Panc1 (cell line): ENCODE measurements around the gene PAX5. TPM values are rescaled to one million over a fixed set of nuclear protein-coding genes. Genes with fewer than 3 reads are reported as not detected.

Experiments
- ATAC-seq: fragments of 200-7000 bp; cut with Tn5 transposase; 2 replicates; pipeline ENCODE4 v1.9.1; 2020; ENCODE audit warnings: mild to moderate bottlenecking, moderate library complexity
- BruUV-seq: library from RNA; stranded (reverse); fragments of 400-500 nt; replicated peaks from 2 replicates; lab custom pipeline; 2021; lab: Mats Ljungman, UMichigan
- CTCF ChIA-PET: fragments of 300-600 bp; sonication (Branson Sonifier 250); formaldehyde crosslinking; loops from one replicate; lab custom pipeline; 2022; ENCODE audit warnings: antibody characterized with exemption; lab: Charles Lee
- POLR2A ChIA-PET: fragments of 300-600 bp; sonication (Branson Sonifier 250); formaldehyde crosslinking; loops from one replicate; lab custom pipeline; 2022; ENCODE audit warnings: antibody characterized with exemption; lab: Charles Lee
- DNase-seq: peaks from one replicate; pipeline ENCODE4 v3.0.0-alpha.2; 2010; ENCODE audit warnings: low read depth, low spot score
- H3K27ac ChIP-seq: 2 replicates; pipeline ENCODE4 v1.5.1; 2011; ENCODE audit warnings: mild to moderate bottlenecking, low read length, inconsistent platforms
- H3K27me3 ChIP-seq: fragments of 200-500 bp; sonication (Bioruptor generic); 2 replicates; pipeline ENCODE4 v1.6.0; 2014; ENCODE audit warnings: low read length, inconsistent platforms; ENCODE audit not compliant: control insufficient read depth, insufficient read depth
- H3K36me3 ChIP-seq: fragments of 200-500 bp; sonication (Bioruptor generic); 2 replicates; pipeline ENCODE4 v1.5.1; 2014; ENCODE audit warnings: inconsistent platforms, mild to moderate bottlenecking, low read length, moderate library complexity; ENCODE audit not compliant: control insufficient read depth, insufficient read depth
- H3K4me1 ChIP-seq: 2 replicates; pipeline ENCODE4 v1.5.1; 2011; ENCODE audit warnings: inconsistent platforms, mild to moderate bottlenecking, low read length, moderate library complexity; ENCODE audit not compliant: control insufficient read depth, insufficient read depth
- H3K4me3 ChIP-seq, 2 experiments: 2 replicates each; pipeline ENCODE4 v1.5.1; 2011 to 2012; ENCODE audit warnings: low read depth in 2 of 2, low read length in 2 of 2, mild to moderate bottlenecking in 2 of 2, inconsistent platforms in 1 of 2, moderate library complexity in 1 of 2
- H3K9me3 ChIP-seq: fragments of 200-500 bp; sonication (Bioruptor generic); 2 replicates; pipeline ENCODE4 v1.5.1; 2014; ENCODE audit warnings: low read depth, mild to moderate bottlenecking, inconsistent platforms, low read length, moderate library complexity; ENCODE audit not compliant: control insufficient read depth, insufficient read depth
- CTCF ChIP-seq: fragments of 450-650 bp; IDR thresholded peaks from 2 replicates; pipeline ENCODE4 v1.5.1; 2017; ENCODE audit warnings: mild to moderate bottlenecking
- POLR2AphosphoS5 ChIP-seq: IDR thresholded peaks from 2 replicates; pipeline ENCODE4 v1.6.1; 2012; ENCODE audit warnings: mild to moderate bottlenecking, low read depth, low read length, moderate library complexity
- SIN3A ChIP-seq: IDR thresholded peaks from 2 replicates; pipeline ENCODE4 v1.6.1; 2012; ENCODE audit warnings: low read depth, mild to moderate bottlenecking, low read length, moderate library complexity, borderline replicate concordance; ENCODE audit not compliant: insufficient read depth
- TCF7L2 ChIP-seq: IDR thresholded peaks from 2 replicates; pipeline ENCODE4 v1.6.1; 2011; ENCODE audit warnings: mild to moderate bottlenecking, low read depth, low read length, inconsistent platforms
- in situ Hi-C: cut with HindIII; loops from 2 replicates; pipeline ENCODE4 v1.10.0; 2016; ENCODE audit warnings: low sequenced_read_pairs, low pct_unique_long_range_greater_than_20kb
- intact Hi-C: fragments of 100-400 bp; cut with micrococcal nuclease; formaldehyde crosslinking; loops from one replicate; pipeline ENCODE4 v1.10.0; 2022; ENCODE audit not compliant: unreplicated experiment
- total RNA-seq: library from RNA; stranded (reverse); gene quantifications from one replicate; pipeline ENCODE4 v1.2.1, GENCODE V29; 2021; ENCODE audit not compliant: unreplicated experiment
- TF ChIP-seq, protein P1 (sequence below), 2 experiments: IDR thresholded peaks; 2 replicates each; pipeline ENCODE4 v1.6.1; 2011 to 2012; ENCODE audit warnings: low read depth in 2 of 2, control low read depth in 1 of 2, low read length in 1 of 2, mild to moderate bottlenecking in 1 of 2, moderate library complexity in 1 of 2; ENCODE audit not compliant: insufficient read depth in 1 of 2

The PAX5 gene
- total RNA-seq, 1 experiment from 2014 or later, result 0.39 TPM

GRCh38 chr9:36893911-36894310, 140.2 kb downstream of the PAX5 start:
- intact Hi-C loops (no loop called here), in situ Hi-C loops (no loop called here)
- ChIA-PET CTCF (no interaction called here), POLR2A (no interaction called here)
- no peak for DNase-seq
- Histone ChIP-seq H3K27me3 (no peaks in the 10 kb centered on the region), H3K4me3 (no peak overlapping the region), H3K27ac (no peak overlapping the region), H3K36me3 (no peaks in the 10 kb centered on the region), H3K4me1 (no peaks in the 10 kb centered on the region), H3K9me3 (no peaks in the 10 kb centered on the region)
- TF ChIP-seq SIN3A (no peak), CTCF (no peak), TCF7L2 (no peak), POLR2AphosphoS5 (no peak)
- TF ChIP-seq, protein P1, sequence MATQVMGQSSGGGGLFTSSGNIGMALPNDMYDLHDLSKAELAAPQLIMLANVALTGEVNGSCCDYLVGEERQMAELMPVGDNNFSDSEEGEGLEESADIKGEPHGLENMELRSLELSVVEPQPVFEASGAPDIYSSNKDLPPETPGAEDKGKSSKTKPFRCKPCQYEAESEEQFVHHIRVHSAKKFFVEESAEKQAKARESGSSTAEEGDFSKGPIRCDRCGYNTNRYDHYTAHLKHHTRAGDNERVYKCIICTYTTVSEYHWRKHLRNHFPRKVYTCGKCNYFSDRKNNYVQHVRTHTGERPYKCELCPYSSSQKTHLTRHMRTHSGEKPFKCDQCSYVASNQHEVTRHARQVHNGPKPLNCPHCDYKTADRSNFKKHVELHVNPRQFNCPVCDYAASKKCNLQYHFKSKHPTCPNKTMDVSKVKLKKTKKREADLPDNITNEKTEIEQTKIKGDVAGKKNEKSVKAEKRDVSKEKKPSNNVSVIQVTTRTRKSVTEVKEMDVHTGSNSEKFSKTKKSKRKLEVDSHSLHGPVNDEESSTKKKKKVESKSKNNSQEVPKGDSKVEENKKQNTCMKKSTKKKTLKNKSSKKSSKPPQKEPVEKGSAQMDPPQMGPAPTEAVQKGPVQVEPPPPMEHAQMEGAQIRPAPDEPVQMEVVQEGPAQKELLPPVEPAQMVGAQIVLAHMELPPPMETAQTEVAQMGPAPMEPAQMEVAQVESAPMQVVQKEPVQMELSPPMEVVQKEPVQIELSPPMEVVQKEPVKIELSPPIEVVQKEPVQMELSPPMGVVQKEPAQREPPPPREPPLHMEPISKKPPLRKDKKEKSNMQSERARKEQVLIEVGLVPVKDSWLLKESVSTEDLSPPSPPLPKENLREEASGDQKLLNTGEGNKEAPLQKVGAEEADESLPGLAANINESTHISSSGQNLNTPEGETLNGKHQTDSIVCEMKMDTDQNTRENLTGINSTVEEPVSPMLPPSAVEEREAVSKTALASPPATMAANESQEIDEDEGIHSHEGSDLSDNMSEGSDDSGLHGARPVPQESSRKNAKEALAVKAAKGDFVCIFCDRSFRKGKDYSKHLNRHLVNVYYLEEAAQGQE (IDR thresholded peaks at IDR 0.05; ENCODE audit: insufficient read depth in 1 of 2, low read depth in 2 of 2, low read length in 1 of 2), result no peak
- BruUV-seq, result no TSS peak
- ATAC-seq, result no peak

GRCh38 chr9:36893184-36893583, 140.9 kb downstream of the PAX5 start:
- POLR2A ChIA-PET, result no interaction called here
- Histone ChIP-seq H3K27me3 (no peaks in the 10 kb centered on the region), H3K27ac (no peak overlapping the region), H3K9me3 (no peaks in the 10 kb centered on the region), H3K4me1 (no peaks in the 10 kb centered on the region), H3K36me3 (no peaks in the 10 kb centered on the region), H3K4me3 (no peak overlapping the region)
- no peak for TF ChIP-seq TCF7L2
- TF ChIP-seq CTCF, result no peak
- no peak for TF ChIP-seq POLR2AphosphoS5
- TF ChIP-seq SIN3A, result no peak
- TF ChIP-seq, protein P1 (IDR thresholded peaks at IDR 0.05; ENCODE audit: insufficient read depth in 1 of 2, low read depth in 2 of 2, low read length in 1 of 2), result no peak
- no TSS peak for BruUV-seq
- ATAC-seq (no peak), DNase-seq (no peak)
- in situ Hi-C loops, result no loop called here
- CTCF ChIA-PET, result no interaction called here
- intact Hi-C loops, result no loop called here
